ENCODE measurements around the gene PLXDC1.

The PLXDC1 gene

DNA sequence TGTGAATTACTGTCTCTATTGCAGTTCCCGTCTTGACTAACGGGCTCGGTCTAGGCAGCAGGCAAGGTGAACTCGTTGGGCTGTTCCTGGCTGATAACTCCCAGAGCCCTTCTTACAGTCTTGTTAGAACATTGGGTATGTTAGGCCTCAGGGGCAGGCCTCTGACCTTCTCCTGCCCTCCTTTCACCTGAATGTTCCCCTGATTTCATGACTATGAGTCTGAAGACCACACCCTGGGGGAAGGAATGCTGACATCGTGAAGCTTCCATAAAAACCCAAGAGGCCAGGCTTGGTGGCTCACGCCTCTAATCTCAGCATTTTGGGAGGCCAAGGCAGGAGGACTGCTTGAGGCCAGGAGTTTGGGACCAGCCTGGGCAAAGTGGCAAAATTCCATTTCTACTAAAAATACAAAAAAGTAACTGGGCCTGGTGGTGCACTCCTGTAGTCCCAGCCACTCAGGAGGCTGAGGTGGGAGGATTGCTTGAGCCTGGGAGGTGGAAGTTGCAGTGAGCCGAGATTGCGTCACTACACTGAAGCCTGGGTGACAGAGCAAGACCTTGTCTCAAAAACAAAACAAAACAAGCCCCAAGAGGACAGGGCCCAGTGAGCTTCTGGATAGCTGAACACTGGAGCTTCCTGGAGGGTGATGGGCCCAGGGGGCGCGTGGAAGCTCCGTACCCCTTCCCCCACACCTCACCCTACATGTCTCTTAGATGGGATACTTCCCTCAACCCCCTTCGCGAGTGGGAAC lies 136.5 kb downstream of the PLXDC1 start:
- DNase-seq (ENCODE audit: low read depth in 2 of 2): no peak

DNA sequence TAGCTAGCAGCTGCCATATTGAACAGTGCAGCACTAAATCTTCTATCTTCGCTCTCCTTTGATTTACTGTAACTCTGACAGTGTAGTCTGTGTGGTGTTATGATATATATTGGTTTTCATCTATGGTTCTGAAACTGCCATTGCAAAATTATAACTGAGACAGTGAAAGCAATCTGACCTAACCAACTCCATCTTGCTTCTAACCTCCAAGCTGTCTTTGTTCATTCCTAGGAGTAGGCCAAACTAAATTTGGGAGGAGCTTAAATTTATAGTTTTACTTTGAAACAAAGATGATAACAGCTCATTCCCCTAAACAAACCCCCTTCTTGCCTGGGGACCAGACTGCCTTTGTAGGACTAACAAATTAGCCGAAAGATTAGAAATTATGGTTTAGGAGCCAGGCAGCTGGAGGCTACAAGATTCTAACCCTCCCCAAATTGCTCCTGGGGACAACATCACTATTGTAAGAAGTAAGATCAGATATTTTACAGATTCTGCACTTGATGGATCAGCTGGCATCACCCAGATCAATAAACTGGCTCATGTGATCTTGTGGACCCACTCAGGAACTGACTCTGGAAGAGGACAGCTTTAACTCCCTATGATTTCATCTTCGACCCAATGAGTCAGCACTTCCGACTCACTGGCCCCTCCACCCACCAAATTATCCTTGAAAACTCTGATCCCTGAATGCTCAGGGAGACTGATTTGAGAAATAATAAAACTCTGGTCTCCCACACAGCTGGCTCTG lies 137.2 kb downstream of the PLXDC1 start:
- DNase-seq (ENCODE audit: low read depth in 2 of 2): no peak
